Chondrocyte (in vitro differentiated cells): ENCODE data around the gene DPYD. TPM values are rescaled to one million over a fixed set of nuclear protein-coding genes. Genes with fewer than 3 reads are reported as not detected.

Experiments used
- DNase-seq: peaks from one replicate; pipeline ENCODE4 v3.0.0; 2021; ENCODE audit warnings: mixed read lengths, low spot score
- H3K27ac Mint-ChIP-seq: one replicate; pipeline ENCODE4 v1.8.0; 2021; ENCODE audit warnings: mild to moderate bottlenecking, moderate library complexity, mixed read lengths; ENCODE audit not compliant: unreplicated experiment
- H3K27me3 Mint-ChIP-seq: 2 replicates; pipeline ENCODE4 v1.8.0; 2021; ENCODE audit warnings: low read depth, mixed read lengths
- H3K36me3 Mint-ChIP-seq: 2 replicates; pipeline ENCODE4 v1.8.0; 2021; ENCODE audit warnings: low read depth, mixed read lengths
- H3K4me1 Mint-ChIP-seq: 2 replicates; pipeline ENCODE4 v1.8.0; 2021; ENCODE audit warnings: low read depth, mild to moderate bottlenecking, mixed read lengths
- H3K4me3 Mint-ChIP-seq: one replicate; pipeline ENCODE4 v1.8.0; 2021; ENCODE audit warnings: mild to moderate bottlenecking, moderate library complexity, mixed read lengths; ENCODE audit not compliant: unreplicated experiment
- H3K9me3 Mint-ChIP-seq: 2 replicates; pipeline ENCODE4 v1.8.0; 2021; ENCODE audit warnings: low read depth, mixed read lengths
- total RNA-seq: library from RNA; stranded (reverse); gene quantifications from 3 replicates; pipeline ENCODE4 v1.2.1, GENCODE V29; 2021
- TF ChIP-seq, protein P1 (sequence below): fragments of 200-600 bp; sonication (generic); IDR thresholded peaks from 2 replicates; pipeline ENCODE4 v1.5.0; 2021; ENCODE audit warnings: antibody characterized with exemption, mild to moderate bottlenecking, moderate library complexity

DPYD gene
- total RNA-seq, 1 donor from 2014 or later = 5.3 TPM

DNA sequence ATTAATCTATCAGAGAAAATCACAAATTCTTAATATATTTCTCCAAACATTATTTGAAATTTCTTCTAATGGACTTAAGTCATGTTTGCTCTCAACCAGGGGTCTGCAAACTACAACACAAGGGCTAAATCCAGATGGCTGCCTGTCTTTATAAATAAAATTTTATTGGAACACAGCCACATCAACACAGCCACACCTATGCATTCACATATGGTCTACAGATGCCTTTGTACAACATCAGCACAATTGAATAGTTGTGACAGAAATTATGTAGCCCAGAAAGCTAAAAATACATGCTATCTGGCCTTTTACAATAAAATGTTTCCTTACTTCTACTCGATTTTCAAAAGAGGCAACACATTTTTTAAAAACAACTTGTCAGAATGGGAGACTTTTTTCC lies 103.9 kb downstream of the DPYD start:
- H3K4me3 Mint-ChIP-seq = no peak overlapping the region

DNA sequence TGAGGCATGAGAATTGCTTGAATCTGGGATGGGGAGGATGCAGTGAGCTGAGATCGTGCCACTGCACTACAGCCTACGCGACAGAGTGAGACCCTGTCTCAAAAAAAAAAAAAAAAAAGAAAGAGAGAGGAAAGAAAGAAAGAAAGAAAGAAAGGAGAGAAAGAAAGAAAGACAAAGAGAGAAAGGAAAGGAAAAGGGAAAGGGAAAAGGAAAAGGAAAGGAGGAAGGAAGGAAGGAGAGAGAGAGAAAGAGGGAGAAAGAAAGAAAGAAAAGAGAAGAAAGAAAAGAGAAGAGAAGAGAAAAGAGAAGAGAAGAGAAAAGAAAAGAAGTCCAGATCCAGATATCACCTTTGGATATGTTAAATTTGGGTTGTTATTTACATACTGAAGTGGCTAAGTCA lies 106.0 kb downstream of the DPYD start:
- Mint-ChIP-seq H3K27me3 (no peaks in the 10 kb centered on the region), H3K4me1 (peaks cover 5% of the 10 kb centered on the region), H3K27ac (no peak overlapping the region), H3K4me3 (no peak overlapping the region), H3K9me3 (no peaks in the 10 kb centered on the region), H3K36me3 (peaks cover 4% of the 10 kb centered on the region)
- TF ChIP-seq, protein P1, sequence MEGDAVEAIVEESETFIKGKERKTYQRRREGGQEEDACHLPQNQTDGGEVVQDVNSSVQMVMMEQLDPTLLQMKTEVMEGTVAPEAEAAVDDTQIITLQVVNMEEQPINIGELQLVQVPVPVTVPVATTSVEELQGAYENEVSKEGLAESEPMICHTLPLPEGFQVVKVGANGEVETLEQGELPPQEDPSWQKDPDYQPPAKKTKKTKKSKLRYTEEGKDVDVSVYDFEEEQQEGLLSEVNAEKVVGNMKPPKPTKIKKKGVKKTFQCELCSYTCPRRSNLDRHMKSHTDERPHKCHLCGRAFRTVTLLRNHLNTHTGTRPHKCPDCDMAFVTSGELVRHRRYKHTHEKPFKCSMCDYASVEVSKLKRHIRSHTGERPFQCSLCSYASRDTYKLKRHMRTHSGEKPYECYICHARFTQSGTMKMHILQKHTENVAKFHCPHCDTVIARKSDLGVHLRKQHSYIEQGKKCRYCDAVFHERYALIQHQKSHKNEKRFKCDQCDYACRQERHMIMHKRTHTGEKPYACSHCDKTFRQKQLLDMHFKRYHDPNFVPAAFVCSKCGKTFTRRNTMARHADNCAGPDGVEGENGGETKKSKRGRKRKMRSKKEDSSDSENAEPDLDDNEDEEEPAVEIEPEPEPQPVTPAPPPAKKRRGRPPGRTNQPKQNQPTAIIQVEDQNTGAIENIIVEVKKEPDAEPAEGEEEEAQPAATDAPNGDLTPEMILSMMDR = no peak
- DNase-seq = no peak

More for the DNA sequence above, 103.9 kb downstream of the DPYD start:
- Mint-ChIP-seq H3K36me3 (peaks cover 1% of the 10 kb centered on the region), H3K4me1 (peaks cover 5% of the 10 kb centered on the region), H3K27me3 (no peaks in the 10 kb centered on the region), H3K9me3 (no peaks in the 10 kb centered on the region), H3K27ac (no peak overlapping the region)
- TF ChIP-seq, protein P1 = no peak
- no peak for DNase-seq

DNA sequence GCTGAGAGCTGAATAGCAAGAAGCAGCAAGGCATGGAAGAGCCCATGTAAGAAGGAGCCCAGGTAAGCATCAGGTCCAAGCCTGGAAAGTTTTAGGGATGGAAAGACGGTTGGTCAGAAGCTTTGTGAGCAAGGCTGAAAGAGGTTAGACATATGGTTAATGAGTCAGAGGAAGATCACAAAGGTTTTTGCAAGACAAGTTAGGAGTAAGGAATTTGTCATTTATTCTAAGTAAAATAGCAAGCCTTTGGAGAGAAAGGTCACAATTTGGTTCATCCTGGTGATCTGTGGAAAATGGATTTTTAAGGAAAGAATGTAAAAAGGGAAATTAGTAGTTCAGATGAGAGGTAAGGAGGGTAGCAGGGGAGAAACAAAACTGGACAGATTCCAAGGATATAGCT lies 106.7 kb downstream of the DPYD start:
- TF ChIP-seq, protein P1 = no peak
- Mint-ChIP-seq H3K27me3 (no peaks in the 10 kb centered on the region), H3K4me3 (no peak overlapping the region), H3K36me3 (peaks cover 4% of the 10 kb centered on the region), H3K27ac (no peak overlapping the region), H3K4me1 (peaks cover 5% of the 10 kb centered on the region), H3K9me3 (peaks cover 4% of the 10 kb centered on the region)
- no peak for DNase-seq

DNA sequence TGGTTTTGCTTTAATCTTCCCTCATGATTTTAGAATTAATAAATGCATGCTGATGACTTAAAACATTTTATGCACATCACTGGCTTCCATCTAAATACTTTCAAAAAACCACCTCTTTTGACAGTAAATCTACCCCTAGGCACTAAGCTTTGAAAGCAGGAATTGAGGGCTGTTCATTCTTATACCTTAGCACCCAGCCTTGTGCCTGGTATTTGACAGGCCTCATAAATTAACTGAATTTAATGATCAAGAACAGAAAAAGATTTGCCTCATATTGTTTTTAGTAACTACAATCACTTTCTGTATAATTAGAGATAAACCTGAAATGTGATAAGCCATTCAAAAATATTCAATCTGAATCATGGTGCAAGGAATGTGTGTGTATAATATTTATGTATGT lies 108.8 kb downstream of the DPYD start:
- TF ChIP-seq, protein P1 = no peak
- DNase-seq = no peak
- peaks cover 4% of the 10 kb centered on the region for H3K9me3 Mint-ChIP-seq
- H3K27ac Mint-ChIP-seq = no peak overlapping the region
- peaks cover 4% of the 10 kb centered on the region for H3K36me3 Mint-ChIP-seq
- H3K4me1 Mint-ChIP-seq = peaks cover 9% of the 10 kb centered on the region
- H3K4me3 Mint-ChIP-seq = no peak overlapping the region
- H3K27me3 Mint-ChIP-seq = no peaks in the 10 kb centered on the region

DNA sequence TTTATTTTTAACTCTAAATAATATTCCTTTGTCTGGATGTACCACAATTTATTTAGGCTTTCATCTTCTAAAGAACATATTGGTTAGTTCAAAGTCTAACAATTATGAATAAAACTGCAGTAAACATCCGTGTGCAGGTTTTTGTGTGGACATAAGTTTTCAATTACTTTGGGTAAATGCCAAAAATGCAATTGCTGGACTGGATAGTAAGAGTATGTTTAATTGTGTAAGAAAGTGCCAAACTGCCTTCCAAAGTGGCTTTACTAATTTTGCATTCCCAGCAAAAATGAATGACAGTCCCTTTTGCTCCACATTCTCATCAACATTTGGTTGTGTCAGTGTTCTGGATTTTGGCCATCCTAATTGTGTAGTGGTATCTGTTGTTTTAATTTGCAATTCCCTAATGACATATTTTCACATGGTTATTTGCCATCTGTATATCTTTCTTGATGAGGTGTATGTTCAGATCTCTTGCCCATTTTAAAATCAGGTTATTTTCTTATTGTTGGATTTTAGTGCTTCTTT lies 113.8 kb downstream of the DPYD start:
- no peaks in the 10 kb centered on the region for H3K27me3 Mint-ChIP-seq
- TF ChIP-seq, protein P1 = no peak
- no peak for DNase-seq
- peaks cover 2% of the 10 kb centered on the region for H3K36me3 Mint-ChIP-seq
- H3K4me1 Mint-ChIP-seq = peaks cover 26% of the 10 kb centered on the region
- H3K9me3 Mint-ChIP-seq = peaks cover 4% of the 10 kb centered on the region
- no peak overlapping the region for H3K27ac Mint-ChIP-seq
- H3K4me3 Mint-ChIP-seq = no peak overlapping the region
